HCT116 (cell line): Measurements from ENCODE around the gene CDKAL1. TPM values are rescaled to one million over a fixed set of nuclear protein-coding genes. Genes with fewer than 3 reads are reported as not detected.
A peak's percentile ranks its signal among the peaks of the same experiment; 100 is the strongest.

ENCODE experiments used
- ATAC-seq: fragments of 200-7000 bp; cut with Tn5 transposase; 2 replicates; pipeline ENCODE4 v1.9.1; 2020; ENCODE audit warnings: mild to moderate bottlenecking, moderate library complexity
- BruUV-seq: library from RNA; stranded (reverse); fragments of 400-500 nt; replicated peaks from 2 replicates; lab custom pipeline; 2021; lab: Mats Ljungman, UMichigan
- CTCF ChIA-PET: fragments of 300-600 bp; sonication (Branson Sonifier 250); formaldehyde crosslinking; loops from one replicate; lab custom pipeline; 2021; ENCODE audit warnings: antibody characterized with exemption; lab: Charles Lee
- POLR2A ChIA-PET: fragments of 300-600, 350-600 bp; sonication (Branson Sonifier 250); formaldehyde crosslinking; loops from one replicate; lab custom pipeline; 2021; ENCODE audit warnings: antibody characterized with exemption; lab: Charles Lee
- RAD21 ChIA-PET, 2 experiments: fragments of 300-600 bp; sonication (Branson Sonifier 250); formaldehyde crosslinking; loops; one replicate each; lab custom pipeline; 2023; ENCODE audit warnings: low total read pairs in 2 of 2; ENCODE audit not compliant: uncharacterized antibody in 2 of 2, unreplicated experiment in 2 of 2, low non-redundant PET in 1 of 2; lab: Charles Lee
- DNase-seq: peaks from one replicate; pipeline ENCODE4 v3.0.0-alpha.2; 2010; ENCODE audit warnings: low read depth, low spot score
- H2AFZ ChIP-seq: fragments of 200-600 bp; shearing (Covaris generic), sonication (generic); 2 replicates; pipeline ENCODE4 v1.6.1; 2017; ENCODE audit warnings: low read depth, mixed run types, mixed read lengths, antibody characterized with exemption, low read length; ENCODE audit not compliant: poor library complexity, severe bottlenecking
- H3K27ac ChIP-seq: 2 replicates; pipeline ENCODE4 v1.5.1; 2012; ENCODE audit warnings: low read depth, low read length
- H3K27me3 ChIP-seq: fragments of 200-600 bp; sonication (generic); 2 replicates; pipeline ENCODE4 v1.6.1; 2016; ENCODE audit warnings: mixed run types, low read length, mixed read lengths; ENCODE audit not compliant: insufficient read depth
- H3K36me3 ChIP-seq, 2 experiments: fragments of 200-500 bp in 1 of 2; fragments of 200-600 bp in 1 of 2; sonication (Bioruptor generic) in 1 of 2; sonication (generic) in 1 of 2; 2 replicates each; pipeline versions ENCODE4 v1.5.1 to v1.6.1; 2014 to 2016; ENCODE audit warnings: low read length in 2 of 2, inconsistent platforms in 1 of 2, mixed read lengths in 1 of 2, mixed run types in 1 of 2; ENCODE audit not compliant: insufficient read depth in 2 of 2, control insufficient read depth in 1 of 2
- H3K4me1 ChIP-seq, 2 experiments: fragments of 200-600 bp in 1 of 2; sonication (generic) in 1 of 2; 2 replicates each; pipeline versions ENCODE4 v1.5.1 to v1.6.1; 2012 to 2017; ENCODE audit warnings: low read length in 2 of 2, inconsistent platforms in 1 of 2, mild to moderate bottlenecking in 1 of 2, mixed read lengths in 1 of 2, mixed run types in 1 of 2, moderate library complexity in 1 of 2; ENCODE audit not compliant: insufficient read depth in 2 of 2, control insufficient read depth in 1 of 2
- H3K4me2 ChIP-seq: fragments of 200-600 bp; sonication (generic); 2 replicates; pipeline ENCODE4 v1.6.1; 2017; ENCODE audit warnings: mixed run types, low read length, mixed read lengths
- H3K4me3 ChIP-seq, 2 experiments: fragments of 200-600 bp in 1 of 2; sonication (generic) in 1 of 2; replicated peaks in 1 of 2; 2 replicates each; pipeline ENCODE4 v1.5.1; 2011 to 2016; ENCODE audit warnings: low read length in 2 of 2, control low read depth in 1 of 2, low read depth in 1 of 2, mild to moderate bottlenecking in 1 of 2, mixed read lengths in 1 of 2, mixed run types in 1 of 2
- H3K79me2 ChIP-seq: fragments of 200-600 bp; sonication (generic); 2 replicates; pipeline ENCODE4 v1.6.1; 2017; ENCODE audit warnings: mild to moderate bottlenecking, mixed run types, low read length, moderate library complexity, mixed read lengths; ENCODE audit not compliant: insufficient read depth
- H3K9ac ChIP-seq: fragments of 200-600 bp; sonication (generic); 2 replicates; pipeline ENCODE4 v1.6.1; 2016; ENCODE audit warnings: low read length, mixed read lengths
- H3K9me2 ChIP-seq: fragments of 200-600 bp; sonication (generic), shearing (Covaris generic); 2 replicates; pipeline ENCODE4 v1.6.1; 2017; ENCODE audit warnings: mixed run types, mild to moderate bottlenecking, moderate library complexity; ENCODE audit not compliant: insufficient read depth
- H3K9me3 ChIP-seq, 2 experiments: fragments of 200-500 bp in 1 of 2; fragments of 200-600 bp in 1 of 2; sonication (Bioruptor generic) in 1 of 2; sonication (generic) in 1 of 2; 2 replicates each; pipeline ENCODE4 v1.6.1; 2014 to 2017; ENCODE audit warnings: low read length in 2 of 2, mixed read lengths in 2 of 2, inconsistent platforms in 1 of 2, low read depth in 1 of 2, mild to moderate bottlenecking in 1 of 2, mixed run types in 1 of 2, moderate library complexity in 1 of 2; ENCODE audit not compliant: control insufficient read depth in 1 of 2, insufficient read depth in 1 of 2
- H4K20me1 ChIP-seq: fragments of 200-600 bp; sonication (generic), shearing (Covaris generic); 2 replicates; pipeline ENCODE4 v1.6.1; 2017; ENCODE audit warnings: mixed run types, mild to moderate bottlenecking, moderate library complexity; ENCODE audit not compliant: insufficient read depth
- ATF3 ChIP-seq: IDR thresholded peaks from 2 replicates; pipeline ENCODE4 v1.6.1; 2012
- CBX3 ChIP-seq: IDR thresholded peaks from 2 replicates; pipeline ENCODE4 v1.6.1; 2012; ENCODE audit warnings: low read depth
- CEBPB ChIP-seq: IDR thresholded peaks from 2 replicates; pipeline ENCODE4 v1.6.1; 2012; ENCODE audit warnings: low read depth
- ELF1 ChIP-seq: IDR thresholded peaks from 2 replicates; pipeline ENCODE4 v1.6.1; 2012; ENCODE audit warnings: low read depth, borderline replicate concordance
- EZH2 ChIP-seq: fragments of 200-600 bp; sonication (generic); IDR thresholded peaks from 2 replicates; pipeline ENCODE4 v1.6.1; 2017; ENCODE audit warnings: antibody characterized with exemption, mixed run types
- POLR2AphosphoS5 ChIP-seq: IDR thresholded peaks from 2 replicates; pipeline ENCODE4 v1.6.1; 2011; ENCODE audit warnings: mild to moderate bottlenecking, low read depth, low read length, moderate library complexity
- TCF7L2 ChIP-seq: IDR thresholded peaks from 2 replicates; pipeline ENCODE4 v1.7.0; 2011; ENCODE audit warnings: borderline replicate concordance, inconsistent platforms; ENCODE audit not compliant: insufficient read depth, insufficient read length; ENCODE audit errors: extremely low read depth
- YY1 ChIP-seq: IDR thresholded peaks from 2 replicates; pipeline ENCODE4 v1.6.1; 2011; ENCODE audit warnings: low read length, low read depth, moderate library complexity, mild to moderate bottlenecking; ENCODE audit not compliant: insufficient replicate concordance; ENCODE audit errors: extremely low read depth
- ZBTB33 ChIP-seq: IDR thresholded peaks from 2 replicates; pipeline ENCODE4 v1.6.1; 2011; ENCODE audit warnings: mild to moderate bottlenecking, low read length, moderate library complexity; ENCODE audit not compliant: insufficient replicate concordance; ENCODE audit errors: extremely low read depth
- ZFX ChIP-seq: fragments of 450-650 bp; IDR thresholded peaks from 2 replicates; pipeline ENCODE4 v1.6.1; 2017
- ZNF274 ChIP-seq: fragments of 200-500 bp; sonication (Bioruptor generic); IDR thresholded peaks from 2 replicates; pipeline ENCODE4 v1.6.1; 2014; ENCODE audit warnings: mild to moderate bottlenecking, low read depth, low read length, inconsistent platforms
- intact Hi-C: fragments of 100-400 bp; cut with micrococcal nuclease; formaldehyde crosslinking; loops from 2 replicates; pipeline ENCODE4 v1.10.0; 2022
- total RNA-seq: library from RNA; stranded (reverse); gene quantifications from one replicate; pipeline ENCODE4 v1.2.1, GENCODE V29; 2021; ENCODE audit not compliant: unreplicated experiment

CDKAL1 gene
- total RNA-seq, 1 experiment from 2014 or later, result 14.9 TPM

- no peak for TF ChIP-seq ZBTB33
- TF ChIP-seq YY1, result no peak
- no peak for TF ChIP-seq TCF7L2
- POLR2A ChIA-PET, result no interaction called here
- intact Hi-C loops, result no loop called here
Measured at GRCh38 chr6:20687494-20687893, 153.2 kb downstream of the CDKAL1 start.

GRCh38 chr6:20688710-20689500 is 154.6 kb downstream of the CDKAL1 start:
- H3K36me3 ChIP-seq, result no peaks in the 10 kb centered on the region
- no peaks in the 10 kb centered on the region for H3K9me3 ChIP-seq
- ChIA-PET CTCF (no interaction called here), RAD21 (no interaction called here), POLR2A (no interaction called here)
- DNase-seq (no peak), ATAC-seq (0 out of 2 replicates have a peak, but pooled peaks have one; percentile 20)
- H3K27me3 ChIP-seq, result no peaks in the 10 kb centered on the region
- H4K20me1 ChIP-seq, result no peaks in the 10 kb centered on the region
- no TSS peak for BruUV-seq
- intact Hi-C loops, result no loop called here
- no peaks in the 10 kb centered on the region for H3K9me2 ChIP-seq
- no peak overlapping the region for H3K4me3 ChIP-seq
- no peak overlapping the region for H3K27ac ChIP-seq
- H3K79me2 ChIP-seq, result peaks cover 14% of the 10 kb centered on the region
- no peak overlapping the region for H3K9ac ChIP-seq
- peak overlapping the region; percentile 10; the same call in 1 of the 2 replicates for H3K4me2 ChIP-seq
- H3K4me1 ChIP-seq, result peaks cover 6 to 10% of the 10 kb centered on the region in 2 experiments; a peak in 3 of 4 replicates
- H2AFZ ChIP-seq, result no peak overlapping the region
- TF ChIP-seq CBX3 (no peak), ZBTB33 (no peak), ZNF274 (no peak), EZH2 (no peak), POLR2AphosphoS5 (no peak), ATF3 (no peak), ELF1 (no peak), CEBPB (no peak), ZFX (no peak), YY1 (no peak)

More at GRCh38 chr6:20687494-20687893, 153.2 kb downstream of the CDKAL1 start:
- no TSS peak for BruUV-seq
- H3K9me3 ChIP-seq, result no peaks in the 10 kb centered on the region
- H4K20me1 ChIP-seq, result no peaks in the 10 kb centered on the region
- ChIA-PET RAD21 (no interaction called here), CTCF (no interaction called here)
- H3K36me3 ChIP-seq, result no peaks in the 10 kb centered on the region
- H3K9ac ChIP-seq, result no peak overlapping the region
- no peak for DNase-seq
- no peak for ATAC-seq
- no peaks in the 10 kb centered on the region for H3K27me3 ChIP-seq
- no peaks in the 10 kb centered on the region for H3K9me2 ChIP-seq
- no peak overlapping the region for H3K27ac ChIP-seq
- peaks cover 14% of the 10 kb centered on the region for H3K79me2 ChIP-seq
- H2AFZ ChIP-seq, result no peak overlapping the region
- no peak overlapping the region for H3K4me3 ChIP-seq
- no peak overlapping the region for H3K4me2 ChIP-seq
- H3K4me1 ChIP-seq, result peaks cover 6 to 10% of the 10 kb centered on the region in 2 experiments; a peak in 3 of 4 replicates
